RPMI7951 (cell line): ENCODE results near the gene MARK2. TPM values are rescaled to one million over a fixed set of nuclear protein-coding genes. Genes with fewer than 3 reads are reported as not detected.

Experiments used
- DNase-seq: peaks from one replicate; pipeline ENCODE4 v3.0.0-alpha.2; 2012; ENCODE audit warnings: low read depth
- total RNA-seq: library from RNA; depleted of rRNA; stranded (reverse); fragments of >200 nt; shearing (Covaris generic); gene quantifications from 2 replicates; pipeline ENCODE4 v1.2.3, GENCODE V29; 2014

Gene MARK2
- total RNA-seq, 1 experiment from 2014 or later, result 9.0 TPM

DNA sequence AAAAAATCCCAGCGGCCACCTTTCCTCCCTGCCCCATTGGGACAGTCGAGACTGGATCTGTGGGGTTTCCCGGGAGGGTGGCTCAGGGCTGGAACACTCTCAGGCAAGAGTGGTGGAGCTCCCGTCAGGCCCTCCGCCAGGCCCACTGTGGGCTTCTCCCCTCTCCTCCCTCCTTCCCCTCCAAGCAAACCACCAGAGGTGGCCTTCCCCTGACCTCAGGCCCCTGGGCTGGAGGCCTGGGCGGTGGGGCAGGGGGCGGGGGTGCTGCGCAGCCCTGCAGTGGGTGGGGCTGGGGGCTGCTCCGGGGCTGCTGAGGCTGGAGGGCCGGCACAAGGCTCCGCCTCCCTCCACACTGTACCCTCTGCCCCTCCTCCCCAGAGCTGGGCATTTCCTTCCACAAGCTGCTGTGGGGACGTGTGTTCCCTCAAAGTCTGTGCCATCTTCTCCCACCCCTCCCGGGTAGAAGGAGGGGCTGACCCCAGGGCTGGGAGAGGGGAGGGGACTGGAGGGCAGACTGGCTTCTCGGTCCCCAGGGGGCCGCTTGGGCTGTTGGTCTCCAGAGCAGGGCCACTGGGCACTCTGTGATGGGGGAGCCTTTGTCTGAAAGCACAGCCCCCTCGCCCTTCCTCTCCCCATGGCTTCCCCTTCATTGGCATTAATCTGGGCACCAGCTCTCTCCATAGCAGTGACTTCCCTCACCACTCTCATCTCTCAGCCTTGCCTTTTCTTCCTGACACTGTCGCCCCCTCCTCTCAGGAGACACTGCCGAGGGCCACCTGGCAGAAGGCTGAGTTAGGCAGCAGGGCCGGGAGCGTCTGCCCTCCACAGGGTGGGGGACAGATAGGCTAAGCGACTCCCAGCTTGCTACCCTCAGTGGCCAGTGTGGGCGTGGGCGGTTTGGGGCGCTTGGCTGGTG, 70.9 kb downstream of the MARK2 start:
- DNase-seq, result no peak

DNA sequence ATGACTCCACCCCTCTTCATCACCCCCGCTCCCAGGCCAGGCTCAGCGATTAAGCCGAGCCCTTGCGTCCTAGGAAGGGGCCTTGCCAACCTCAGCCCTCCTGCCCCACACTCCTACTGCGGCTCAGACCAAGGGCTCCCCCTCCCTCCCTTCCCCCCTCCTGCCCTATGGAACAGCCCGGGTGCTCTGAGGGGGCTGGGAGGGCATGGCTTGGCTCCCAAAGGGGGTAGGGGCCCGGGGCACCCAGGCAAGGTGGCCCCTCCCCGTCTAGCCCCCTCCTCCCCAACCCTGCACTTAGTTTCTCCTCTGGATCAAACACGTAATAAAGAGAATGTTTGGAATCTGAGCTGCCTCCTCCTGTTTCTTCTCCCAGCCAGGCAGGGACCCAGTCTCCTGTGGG, 71.8 kb downstream of the MARK2 start:
- DNase-seq, result no peak

DNA sequence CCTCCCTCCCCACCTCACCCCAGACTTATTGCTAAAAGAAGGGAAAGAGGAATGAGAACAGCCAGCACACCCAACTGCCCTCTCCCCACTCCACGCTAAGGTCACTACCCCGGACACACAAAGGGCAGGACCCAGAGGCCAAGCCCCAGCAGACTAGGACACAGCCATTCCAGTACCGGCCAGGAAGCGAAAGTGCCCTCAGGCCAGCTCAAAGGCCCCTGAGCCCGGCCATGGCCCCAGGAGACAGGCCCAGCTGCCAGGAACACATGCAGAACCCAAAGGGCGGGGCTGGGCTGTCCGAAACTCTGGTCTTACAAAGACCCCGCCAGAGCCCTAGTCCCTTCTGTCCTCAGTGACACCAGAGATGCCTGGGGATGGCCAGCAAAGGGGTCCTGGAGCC, 72.5 kb downstream of the MARK2 start:
- no peak for DNase-seq

DNA sequence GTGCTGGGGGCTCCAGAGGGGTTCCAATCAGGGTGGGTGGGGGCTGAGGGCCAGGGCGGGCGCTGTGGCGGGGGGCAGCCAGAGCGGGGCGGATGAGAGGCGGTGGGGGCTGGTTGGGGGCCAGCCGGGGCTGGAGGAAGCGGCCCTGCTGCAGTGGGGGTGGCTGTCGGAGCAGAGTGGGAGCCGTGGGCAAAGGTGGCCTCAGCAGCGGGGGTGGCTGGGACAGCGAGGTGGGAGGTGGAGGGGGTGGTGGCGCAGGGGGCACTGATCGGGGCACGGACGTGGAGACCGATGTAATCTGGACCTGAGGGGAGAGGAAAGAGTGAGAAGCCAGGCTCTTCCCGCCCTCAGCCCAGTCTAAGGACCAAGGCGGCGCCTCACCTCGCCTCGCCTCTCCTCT, 73.0 kb downstream of the MARK2 start:
- DNase-seq, result no peak

DNA sequence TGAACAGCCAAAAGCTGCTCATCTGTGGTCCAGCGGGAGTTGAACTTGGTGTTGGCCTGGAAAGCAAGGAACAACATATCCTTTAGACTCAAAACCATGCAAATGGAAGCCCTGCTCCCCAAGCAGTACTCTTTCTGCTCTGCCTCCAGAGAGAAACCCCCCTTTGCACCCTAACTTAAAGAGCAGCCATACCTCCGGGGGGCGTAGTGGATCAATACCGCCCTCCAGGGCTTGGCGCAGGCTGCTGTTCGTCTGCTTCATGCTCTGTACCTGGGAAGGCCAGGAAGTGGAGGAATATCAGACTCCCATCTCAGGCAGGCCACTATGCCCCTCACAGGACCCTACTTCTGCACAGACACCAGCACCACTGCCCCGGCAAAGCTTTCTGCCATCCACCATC, 73.8 kb downstream of the MARK2 start:
- no peak for DNase-seq

DNA sequence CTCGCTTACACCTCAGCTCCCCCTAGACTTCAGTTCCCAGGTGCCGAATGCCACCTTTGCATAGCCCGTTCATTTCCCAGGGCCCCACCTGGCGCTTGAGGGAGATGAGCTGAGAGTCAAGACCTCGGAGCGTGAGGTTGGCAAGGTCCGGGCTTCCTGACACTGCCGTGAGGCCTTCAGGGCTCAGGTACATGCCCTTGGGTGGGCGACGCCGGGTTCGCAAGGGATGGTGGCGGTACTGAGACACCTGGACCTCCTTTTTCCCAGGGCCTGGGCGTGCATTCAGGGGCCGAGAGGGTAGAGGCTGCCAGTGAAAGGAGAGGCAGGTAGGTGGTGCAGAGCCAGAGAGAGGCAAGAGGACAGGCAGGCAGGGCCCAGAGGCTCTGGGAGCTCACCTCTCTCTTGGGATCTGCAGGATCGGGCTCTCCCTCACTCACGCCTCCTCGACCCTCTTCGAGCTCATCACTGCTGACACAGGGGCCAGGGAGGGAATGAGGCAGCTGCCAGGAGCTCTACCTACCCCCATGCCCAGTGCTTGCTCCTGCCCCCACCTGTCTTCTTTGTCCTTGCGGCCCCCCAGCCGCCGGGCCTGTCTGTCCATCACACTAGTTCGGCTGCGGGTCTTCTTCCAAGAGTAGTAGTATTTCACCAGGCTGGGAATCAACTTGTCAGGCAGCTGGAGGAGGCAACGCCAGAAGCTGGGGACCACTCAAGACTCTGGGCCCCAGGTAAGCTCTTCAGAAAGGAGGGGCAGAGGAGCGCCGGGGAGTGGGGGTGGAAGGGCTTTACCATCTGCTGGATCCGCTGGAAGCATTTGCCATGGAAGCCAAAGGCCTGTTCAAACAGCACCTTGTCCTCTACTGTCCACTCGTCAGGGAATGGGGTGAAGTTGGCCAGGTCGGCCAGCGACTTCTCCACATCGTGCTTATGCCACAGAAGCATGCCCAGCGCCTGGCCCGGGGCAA, 75.2 kb downstream of the MARK2 start:
- DNase-seq, result no peak

DNA sequence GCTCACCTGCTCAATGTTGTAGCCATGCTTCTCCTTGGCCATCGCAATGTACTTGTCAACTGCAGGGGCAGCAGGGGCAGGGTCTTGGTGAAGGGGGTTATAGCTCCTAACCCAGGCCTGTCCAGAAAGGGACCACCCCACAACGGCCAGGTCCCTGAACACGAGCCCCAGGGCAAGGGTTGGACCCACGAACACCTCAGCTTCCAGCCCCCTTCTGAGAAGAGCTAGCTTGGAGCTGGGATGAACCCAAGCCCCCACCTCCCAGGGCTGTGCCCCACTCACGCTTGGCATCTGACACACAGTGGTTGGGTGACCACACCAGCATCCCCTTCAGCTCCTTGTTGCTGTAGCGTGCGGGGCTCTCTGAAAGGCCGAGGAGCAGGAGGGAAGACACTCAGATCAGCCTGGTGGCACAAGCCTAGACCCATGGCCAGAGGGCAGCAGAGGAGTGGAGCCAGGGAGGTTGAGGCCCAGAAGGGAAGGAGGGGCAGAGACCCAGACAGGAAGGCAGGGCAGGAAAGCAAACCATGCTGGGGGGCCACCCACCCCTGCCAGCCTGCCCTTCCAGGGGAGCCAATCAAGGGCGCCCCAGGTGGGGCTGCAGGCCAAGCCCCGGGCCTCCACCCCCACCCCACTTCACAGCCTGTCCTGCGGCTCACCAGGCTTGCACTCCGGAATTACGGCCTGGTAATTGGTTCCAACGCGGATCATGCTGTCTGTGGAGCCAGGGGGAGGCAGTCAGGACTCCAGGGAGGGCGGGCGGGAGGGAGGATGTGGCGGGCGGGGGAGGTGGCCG, 76.2 kb downstream of the MARK2 start:
- no peak for DNase-seq

DNA sequence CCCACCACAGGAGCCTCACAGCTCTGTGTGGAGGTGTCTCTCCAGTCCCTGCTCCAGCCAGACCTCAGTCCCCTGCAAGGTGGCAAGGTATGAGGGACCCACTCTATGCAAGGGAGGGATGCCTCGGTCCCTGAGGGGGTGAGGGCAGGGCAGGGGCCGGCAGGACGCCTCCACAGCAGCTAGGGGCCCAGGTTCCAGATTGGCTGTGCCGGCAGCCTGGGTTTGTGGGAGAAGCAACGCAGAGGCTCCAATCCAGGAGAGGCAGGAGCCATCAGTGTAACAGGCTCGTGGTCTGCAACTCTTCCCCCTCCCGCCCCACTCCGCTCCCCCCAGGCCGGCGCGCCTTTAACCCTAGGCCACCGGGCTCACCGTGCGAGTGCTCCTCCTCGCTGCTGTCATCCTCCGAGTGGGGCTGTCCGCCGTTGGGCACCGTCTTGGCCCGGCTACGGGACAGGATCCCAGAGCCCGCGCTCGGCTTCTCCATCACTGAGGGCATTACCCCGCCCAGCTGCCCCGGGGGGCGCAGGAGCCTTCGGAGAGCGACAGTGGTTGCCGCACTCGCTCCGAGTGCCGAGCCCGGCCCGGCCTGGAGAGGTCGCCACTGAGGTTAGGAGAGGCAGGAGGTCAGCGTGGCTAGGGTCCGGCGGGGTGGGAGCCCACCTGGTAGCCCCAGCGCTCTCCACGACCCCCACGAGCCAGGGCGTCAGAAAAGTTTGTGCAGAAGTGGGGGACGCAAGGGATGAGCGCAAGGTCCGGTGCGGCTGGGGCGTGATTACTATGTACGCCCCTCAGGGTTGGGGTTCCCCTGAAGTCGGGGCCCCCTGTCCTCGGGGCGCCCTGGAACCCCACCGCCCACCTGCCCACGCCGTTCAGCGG, 77.3 kb downstream of the MARK2 start:
- DNase-seq, result no peak

DNA sequence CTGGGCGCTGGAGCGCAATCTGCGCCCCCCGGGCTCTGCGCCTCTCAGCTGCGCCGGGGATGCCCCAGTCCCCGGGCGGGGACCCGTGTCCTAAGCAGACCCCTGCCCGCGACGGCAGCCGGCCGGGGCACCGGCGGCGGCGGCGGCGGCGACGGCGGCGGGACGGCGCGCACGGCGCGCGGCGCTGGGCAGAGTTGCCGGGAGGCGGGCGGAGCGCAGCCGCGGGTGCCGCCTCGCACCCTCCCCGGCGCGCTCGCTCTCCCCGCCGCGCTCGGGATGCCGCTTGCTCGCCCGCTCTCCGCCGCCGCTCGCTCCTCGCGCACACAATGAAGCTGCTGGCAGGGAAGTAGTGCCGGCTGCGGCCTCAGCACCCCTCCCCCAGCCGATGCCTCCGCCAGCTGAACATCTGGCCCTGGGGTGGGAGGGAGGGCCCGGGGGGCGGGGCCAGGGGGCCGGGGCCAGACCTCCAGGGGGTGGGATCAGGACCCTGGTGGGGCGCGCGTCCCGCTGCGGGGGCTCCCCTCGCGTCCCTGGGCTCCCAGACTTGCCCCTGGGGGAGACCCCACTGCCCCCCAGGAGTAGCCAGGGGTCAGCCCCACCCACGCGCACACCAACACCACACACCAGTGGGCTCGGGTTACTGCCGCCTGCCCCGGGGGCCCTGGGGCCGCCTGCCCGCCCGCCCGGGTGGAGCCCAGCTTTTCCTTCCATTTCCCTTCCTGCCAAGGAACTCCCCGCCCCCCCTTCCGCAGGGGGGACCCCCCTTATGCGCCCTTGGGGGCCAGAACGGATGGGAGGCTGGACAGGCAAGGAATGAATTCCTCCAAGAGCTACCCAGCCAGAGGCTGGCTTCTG, 78.2 kb downstream of the MARK2 start, which contains the start of gene RCOR2:
Gene RCOR2 (minus strand): TSS at position 328 of the 855 bp plus-strand sequence. CDS start 708 bp downstream, outside the sequence.
- DNase-seq, result peak; percentile 84

DNA sequence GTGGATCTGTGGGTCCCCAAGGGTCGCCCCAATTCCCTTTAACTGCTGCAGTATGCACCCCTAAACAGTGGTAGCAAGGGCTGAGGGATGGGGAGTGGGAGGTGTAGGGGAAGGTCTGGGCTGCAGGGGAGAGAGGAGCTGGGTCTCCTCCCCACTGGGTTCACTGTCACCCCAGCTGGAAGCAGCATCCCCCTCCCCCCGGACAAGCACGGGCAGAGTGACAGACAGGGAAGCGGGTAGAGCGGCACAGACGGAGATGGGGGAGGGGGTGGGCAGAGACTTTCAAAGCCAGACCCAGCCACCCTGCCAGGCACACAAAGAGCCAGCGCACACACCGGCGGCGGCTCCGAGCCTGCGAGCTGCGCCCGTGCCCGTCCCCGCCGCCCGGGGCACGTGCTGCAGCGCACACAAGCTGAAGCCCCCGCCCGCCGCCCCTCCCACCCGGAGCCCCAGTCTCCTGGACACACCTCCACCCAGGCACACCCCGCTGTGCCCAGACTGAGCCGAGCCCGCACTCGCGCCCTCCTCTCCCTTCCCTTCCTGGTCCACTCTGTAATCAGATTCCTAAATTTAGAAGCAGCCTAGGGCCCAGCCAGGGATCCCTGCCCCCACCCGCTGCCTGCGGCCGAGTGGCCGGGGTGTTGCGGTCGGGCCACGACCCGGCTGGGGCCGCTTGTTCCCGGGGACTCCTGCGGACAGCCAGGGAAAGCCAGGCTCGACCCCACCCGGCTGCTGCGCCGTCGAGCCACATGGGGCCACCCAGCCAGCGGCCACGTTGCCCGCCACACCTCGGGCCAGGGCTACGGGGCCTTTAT, 79.0 kb downstream of the MARK2 start:
- peak; percentile 76 for DNase-seq

DNA sequence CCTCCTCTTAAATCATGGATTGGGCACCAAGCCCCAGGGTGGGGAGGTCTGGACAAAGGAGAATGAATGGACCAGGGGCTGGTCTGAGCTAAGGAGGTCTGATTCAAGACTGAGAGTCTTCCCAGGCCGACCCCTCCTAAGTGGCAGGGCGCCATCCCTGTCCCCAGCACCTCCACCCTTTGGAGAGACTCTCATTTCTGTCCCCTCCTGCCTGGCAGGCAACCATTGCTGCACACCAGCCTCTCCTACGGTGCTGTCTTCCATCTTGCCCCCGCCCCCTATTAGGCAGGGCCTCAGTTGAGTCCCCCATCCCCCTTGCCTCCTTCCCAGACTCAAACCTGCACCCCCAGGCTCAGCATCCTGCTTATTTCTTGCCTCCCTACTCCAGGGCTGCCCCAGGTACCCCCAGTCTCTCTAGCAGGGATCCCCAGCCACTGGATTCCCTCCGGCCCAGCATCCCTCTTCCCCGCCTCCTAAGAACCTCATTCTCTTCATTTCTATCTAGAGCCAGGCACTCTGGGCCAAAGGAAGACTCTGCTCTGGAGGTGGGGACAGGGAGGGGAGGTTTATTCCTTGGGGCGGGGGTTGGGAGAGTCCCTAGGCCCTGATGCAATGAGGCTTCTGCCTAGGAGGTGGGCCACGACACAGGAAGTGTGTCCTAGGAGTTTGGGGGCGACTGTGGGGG, 79.7 kb downstream of the MARK2 start:
- no peak for DNase-seq

DNA sequence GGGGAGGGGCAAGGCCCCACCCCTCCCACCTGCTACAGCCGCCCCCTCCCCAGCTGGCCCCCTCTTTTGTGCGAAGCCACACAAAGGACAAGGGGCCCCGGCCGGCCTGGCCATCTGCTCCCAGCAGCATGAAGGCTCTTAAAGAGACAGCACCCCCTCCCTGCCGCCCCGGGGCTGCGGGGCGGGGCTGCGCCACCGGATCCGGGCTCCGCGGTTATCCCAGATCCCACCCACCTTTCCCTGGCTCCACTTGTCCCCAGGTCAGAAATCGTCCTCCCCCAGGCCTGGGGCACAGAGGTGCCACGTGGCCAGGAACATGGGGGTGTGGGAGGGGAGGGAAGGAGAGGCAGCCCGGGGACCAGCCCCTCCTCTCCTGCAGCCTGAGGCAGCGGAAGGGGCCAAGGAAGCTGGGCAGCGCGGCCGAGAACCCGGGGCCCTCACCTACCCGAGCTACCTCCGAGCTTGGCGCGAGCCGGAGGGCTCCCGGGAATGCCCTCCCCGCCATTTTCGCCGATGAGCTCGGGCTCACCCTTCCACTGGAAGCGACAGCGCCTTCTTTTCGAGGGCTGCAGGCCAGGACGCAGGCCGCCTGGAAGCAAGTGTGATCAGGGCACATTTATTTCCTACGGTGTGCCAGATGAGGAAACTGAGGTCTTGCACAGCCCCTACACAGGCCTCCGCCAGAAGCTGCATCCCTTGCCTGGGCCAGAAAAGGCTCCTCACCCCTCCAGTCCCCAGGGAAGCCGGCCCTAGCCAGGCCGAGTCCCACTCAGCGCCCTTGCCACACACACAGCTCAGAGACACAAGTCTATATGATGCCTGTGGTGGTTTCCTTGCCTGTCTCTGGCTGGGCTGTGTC, 80.6 kb downstream of the MARK2 start:
- DNase-seq, result no peak

DNA sequence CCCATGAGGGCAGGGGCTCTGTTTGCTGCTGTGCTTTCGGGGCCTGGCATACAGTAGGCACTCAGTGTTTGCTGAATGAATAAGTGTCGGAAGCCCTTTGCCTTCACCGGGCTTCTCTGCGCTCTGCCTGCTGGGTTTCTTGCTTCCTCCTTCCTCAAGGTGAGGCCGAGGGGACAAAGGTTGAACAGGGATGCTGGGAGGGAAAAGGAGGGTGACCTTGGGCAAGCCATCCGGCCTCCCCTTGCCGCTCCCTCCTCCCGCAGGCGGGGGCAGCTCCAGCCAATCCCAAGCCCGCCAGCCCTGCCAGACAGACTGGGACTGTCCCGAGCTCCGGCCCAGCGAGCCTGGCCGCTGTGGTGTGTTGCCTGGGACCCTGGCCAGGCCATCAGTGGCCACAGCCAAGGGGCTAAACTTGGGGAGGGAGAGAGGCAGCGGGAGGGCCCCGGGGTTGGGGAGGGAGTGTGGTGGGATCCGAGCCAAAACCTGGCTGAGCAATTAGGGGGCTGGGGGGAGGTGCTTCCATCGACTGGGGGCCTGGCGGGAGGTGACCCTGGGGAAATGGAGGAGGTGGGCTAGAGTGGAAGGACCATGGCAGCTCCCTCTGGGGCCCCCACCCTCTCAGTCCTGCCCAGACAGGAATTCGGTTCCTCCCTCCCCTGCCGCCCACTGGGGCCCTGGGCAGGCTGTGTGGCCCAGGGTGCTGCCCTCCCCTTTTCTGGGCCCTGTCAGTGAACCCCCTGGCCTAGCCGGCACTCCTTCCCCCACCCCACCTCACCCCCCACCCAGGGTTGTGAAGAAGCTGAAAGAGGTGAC, 81.4 kb downstream of the MARK2 start:
- DNase-seq, result no peak

DNA sequence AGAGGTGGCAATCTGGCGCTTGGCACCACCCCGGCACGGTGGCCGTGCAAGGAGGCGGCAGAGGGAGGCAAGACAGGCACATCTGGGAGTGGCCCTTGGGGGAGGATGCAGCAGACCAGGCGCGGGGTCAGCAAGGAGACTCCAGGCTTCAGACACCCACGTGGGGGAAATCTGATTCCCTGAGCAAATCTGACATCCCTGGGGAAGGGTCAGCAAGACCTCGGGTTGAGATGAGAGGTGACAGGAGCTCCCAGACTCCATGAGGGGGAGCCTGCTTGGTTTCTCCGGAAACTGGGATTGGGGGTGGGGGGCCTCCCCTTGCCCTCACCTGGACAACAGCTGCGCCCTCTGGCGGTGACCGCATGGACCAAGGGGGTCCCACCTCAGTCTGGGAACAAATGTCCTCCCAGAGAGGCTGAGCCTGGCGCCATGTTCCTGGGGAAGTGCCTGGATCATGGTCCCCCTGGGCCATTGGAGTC, 82.1 kb downstream of the MARK2 start:
- DNase-seq, result no peak

DNA sequence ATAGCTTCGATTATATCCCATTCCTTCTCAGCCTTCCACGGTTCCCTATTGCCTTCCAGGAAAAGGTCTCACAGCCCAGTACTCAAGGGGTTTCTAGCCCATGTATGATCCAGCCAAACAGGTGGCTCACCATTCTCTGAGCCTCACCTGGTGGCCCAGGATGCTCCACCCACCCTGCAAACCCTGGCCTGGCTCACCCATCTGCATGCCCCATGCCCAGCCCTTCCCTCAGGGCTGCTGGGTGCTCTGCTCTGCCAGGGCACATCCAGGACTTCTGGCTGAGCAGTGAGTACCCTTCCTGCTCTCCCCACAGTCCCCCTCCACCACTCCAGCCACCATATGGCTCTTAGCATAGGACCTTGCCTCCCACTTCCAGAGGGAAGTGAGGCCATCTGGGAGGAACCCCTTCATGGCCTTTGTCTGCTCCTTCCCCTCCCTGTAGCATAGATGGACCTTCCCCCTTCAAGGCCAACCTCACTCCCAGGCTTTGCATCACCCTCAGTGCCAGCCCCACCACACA, 83.8 kb downstream of the MARK2 start:
- no peak for DNase-seq

DNA sequence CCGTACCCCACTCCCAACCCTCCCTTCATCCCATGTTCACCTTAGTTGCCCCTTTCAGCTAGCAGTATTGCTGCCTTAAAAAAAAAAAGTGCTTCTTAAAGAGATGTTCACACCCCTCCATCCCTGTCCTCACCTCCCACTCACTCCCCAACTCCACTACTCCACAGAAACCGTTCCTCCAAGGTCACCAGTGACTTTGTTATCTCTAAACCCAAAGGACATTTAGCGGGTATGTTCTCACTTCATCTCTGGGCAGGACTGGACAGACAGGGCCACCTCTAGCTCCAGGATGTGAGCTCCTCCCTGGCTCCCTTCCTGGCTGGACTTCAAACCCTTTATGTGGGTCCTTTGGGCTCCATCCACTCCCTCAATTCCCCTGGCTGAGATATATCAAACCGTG, 84.4 kb downstream of the MARK2 start:
- no peak for DNase-seq
